Endothelial cell of umbilical vein (primary cell): Measurements from ENCODE around the gene M6PR. TPM values are rescaled to one million over a fixed set of nuclear protein-coding genes. Genes with fewer than 3 reads are reported as not detected.

Source experiments
- BruUV-seq: library from RNA; stranded (reverse); fragments of 400-500 nt; replicated peaks from 2 replicates; lab custom pipeline; 2021; lab: Mats Ljungman, UMichigan
- CTCF ChIA-PET: fragments of 300-600, 350-600 bp; sonication (Branson Sonifier 250); formaldehyde crosslinking; loops from one replicate; lab custom pipeline; 2021; ENCODE audit warnings: antibody characterized with exemption, inconsistent platforms; lab: Charles Lee
- POLR2A ChIA-PET: fragments of 300-600, 350-600 bp; sonication (Branson Sonifier 250); formaldehyde crosslinking; loops from one replicate; lab custom pipeline; 2021; ENCODE audit warnings: antibody characterized with exemption, inconsistent platforms; lab: Charles Lee
- DNase-seq: peaks from one replicate; pipeline ENCODE4 v3.0.0-alpha.2; 2011; ENCODE audit warnings: low read depth, low spot score
- FAIRE-seq: peaks from 2 replicates; lab custom pipeline; 2011; peaks lifted over from hg19 to GRCh38; lab: Jason Lieb, UNC
- H2AFZ ChIP-seq: 2 replicates; pipeline ENCODE4 v1.6.0; 2012; ENCODE audit warnings: low read depth, low read length, control low read depth, inconsistent platforms
- H3K27ac ChIP-seq: 2 replicates; pipeline ENCODE4 v1.5.1; 2011; ENCODE audit warnings: low read depth, mild to moderate bottlenecking, control low read depth, low read length, moderate library complexity; ENCODE audit not compliant: insufficient read depth
- H3K27me3 ChIP-seq, 2 experiments: 2 replicates each; pipeline versions ENCODE4 v1.6.0 to v1.6.1; 2011; ENCODE audit warnings: low read length in 2 of 2, mixed read lengths in 1 of 2; ENCODE audit not compliant: control insufficient read depth in 2 of 2, insufficient read depth in 2 of 2
- H3K36me3 ChIP-seq, 2 experiments: 2 replicates in 1 of 2; 3 replicates in 1 of 2; pipeline ENCODE4 v1.5.1; 2011; ENCODE audit warnings: low read length in 2 of 2, mild to moderate bottlenecking in 1 of 2, moderate library complexity in 1 of 2; ENCODE audit not compliant: control insufficient read depth in 2 of 2, insufficient read depth in 2 of 2; ENCODE audit errors: extremely low read depth in 1 of 2
- H3K4me1 ChIP-seq: 3 replicates; pipeline ENCODE4 v1.5.1; 2011; ENCODE audit warnings: mild to moderate bottlenecking, low read length; ENCODE audit not compliant: control insufficient read depth, insufficient read depth; ENCODE audit errors: extremely low read depth
- H3K4me2 ChIP-seq: 2 replicates; pipeline ENCODE4 v1.6.1; 2011; ENCODE audit warnings: low read length, control low read depth, mixed read lengths; ENCODE audit not compliant: insufficient read depth
- H3K4me3 ChIP-seq, 3 experiments: fragments of 200-600 bp in 1 of 3; sonication (generic), shearing (Covaris generic) in 1 of 3; replicated peaks in 1 of 3; 2 replicates each; pipeline ENCODE4 v1.5.1; 2011 to 2016; ENCODE audit warnings: control low read depth in 3 of 3, low read length in 3 of 3, mild to moderate bottlenecking in 2 of 3, inconsistent platforms in 1 of 3, low read depth in 1 of 3, moderate library complexity in 1 of 3; ENCODE audit not compliant: insufficient read depth in 1 of 3
- H3K79me2 ChIP-seq: 2 replicates; pipeline ENCODE4 v1.6.0; 2012; ENCODE audit warnings: low read length, inconsistent platforms; ENCODE audit not compliant: control insufficient read depth, insufficient read depth
- H3K9ac ChIP-seq: replicated peaks from 2 replicates; pipeline ENCODE3; 2011; ENCODE audit warnings: low read length, control low read depth; ENCODE audit not compliant: insufficient read depth; ENCODE audit errors: extremely low read depth
- H3K9me1 ChIP-seq: replicated peaks from 3 replicates; pipeline ENCODE4 v1.6.0; 2011; ENCODE audit warnings: mild to moderate bottlenecking, low read length; ENCODE audit not compliant: control insufficient read depth, insufficient read depth; ENCODE audit errors: extremely low read depth
- H3K9me3 ChIP-seq: replicated peaks from 2 replicates; pipeline ENCODE4 v1.5.1; 2012; ENCODE audit warnings: low read length, inconsistent platforms; ENCODE audit not compliant: control insufficient read depth, insufficient read depth
- H4K20me1 ChIP-seq: replicated peaks from 2 replicates; pipeline ENCODE3; 2011; ENCODE audit warnings: mild to moderate bottlenecking, low read length; ENCODE audit not compliant: control insufficient read depth, insufficient read depth; ENCODE audit errors: extremely low read depth
- EZH2 ChIP-seq: IDR thresholded peaks from 2 replicates; pipeline ENCODE4 v1.6.1; 2012; ENCODE audit warnings: borderline replicate concordance, low read depth, mild to moderate bottlenecking, moderate library complexity, low read length, inconsistent platforms; ENCODE audit not compliant: severe bottlenecking
- FOS ChIP-seq: IDR thresholded peaks from 2 replicates; pipeline ENCODE4 v1.6.1; 2011; ENCODE audit warnings: mild to moderate bottlenecking, low read length, moderate library complexity, borderline replicate concordance; ENCODE audit not compliant: insufficient read depth
- GATA2 ChIP-seq: IDR thresholded peaks from 2 replicates; pipeline ENCODE4 v1.7.0; 2011; ENCODE audit warnings: low read depth, mild to moderate bottlenecking, moderate library complexity, mixed read lengths, low read length; ENCODE audit not compliant: insufficient read length, insufficient read depth
- JUN ChIP-seq: IDR thresholded peaks from 2 replicates; pipeline ENCODE4 v1.6.1; 2011; ENCODE audit warnings: borderline replicate concordance, low read depth; ENCODE audit not compliant: insufficient read length, insufficient read depth
- MYC ChIP-seq: IDR thresholded peaks from one replicate; pipeline ENCODE4 v1.6.1; 2011; ENCODE audit warnings: mild to moderate bottlenecking, low read depth, low read length
- POLR2A ChIP-seq: IDR thresholded peaks from 2 replicates; pipeline ENCODE4 v1.6.1; 2012; ENCODE audit warnings: low read depth, mild to moderate bottlenecking, control low read depth, low read length
- POLR2AphosphoS5 ChIP-seq: IDR thresholded peaks from 2 replicates; pipeline ENCODE4 v1.6.1; 2012; ENCODE audit warnings: low read depth, mild to moderate bottlenecking, control low read depth, low read length, moderate library complexity; ENCODE audit not compliant: insufficient read depth
- dilution Hi-C: fragments of 300-500 bp; cut with MboI; formaldehyde crosslinking; loops from one replicate; pipeline ENCODE4 v1.15.0; 2019; ENCODE audit warnings: low sequenced_read_pairs; ENCODE audit not compliant: extremely low pct_ligation_motif_present
- intact Hi-C: fragments of 100-400 bp; cut with micrococcal nuclease; formaldehyde crosslinking; loops from one replicate; pipeline ENCODE4 v1.10.0; 2022
- polyA plus RNA-seq, 4 experiments: library from polyadenylated mRNA; depleted of rRNA in 3 of 4; stranded (reverse) in 3 of 4; unstranded in 1 of 4; fragments of >200 nt; gene quantifications; 2 replicates each; pipeline versions ENCODE4 v1.2.1 to v1.2.3, GENCODE V29; 2011 to 2012; ENCODE audit warnings: missing spikeins in 1 of 4
- total RNA-seq: library from RNA; stranded (reverse); gene quantifications from 2 replicates; pipeline ENCODE4 v1.2.3, GENCODE V29; 2021
- TF ChIP-seq, protein P1 (sequence below): IDR thresholded peaks from 2 replicates; pipeline ENCODE4 v1.6.1; 2011; ENCODE audit not compliant: insufficient read depth, insufficient read length
- TF ChIP-seq, protein P2 (sequence below), 2 donors: IDR thresholded peaks; 1 replicate in 1 of 2; 2 replicates in 1 of 2; pipeline ENCODE4 v1.5.1; 2011; ENCODE audit warnings: low read length in 2 of 2, mild to moderate bottlenecking in 2 of 2, moderate library complexity in 2 of 2, control low read depth in 1 of 2, inconsistent platforms in 1 of 2, low read depth in 1 of 2; ENCODE audit not compliant: insufficient read depth in 1 of 2; ENCODE audit errors: extremely low read depth in 1 of 2

The M6PR gene
- total and polyA plus RNA-seq, 2 donors (not counting 3 experiments of a cell fraction or from before 2014, with no cell fraction given) = 124 to 142 TPM

DNA sequence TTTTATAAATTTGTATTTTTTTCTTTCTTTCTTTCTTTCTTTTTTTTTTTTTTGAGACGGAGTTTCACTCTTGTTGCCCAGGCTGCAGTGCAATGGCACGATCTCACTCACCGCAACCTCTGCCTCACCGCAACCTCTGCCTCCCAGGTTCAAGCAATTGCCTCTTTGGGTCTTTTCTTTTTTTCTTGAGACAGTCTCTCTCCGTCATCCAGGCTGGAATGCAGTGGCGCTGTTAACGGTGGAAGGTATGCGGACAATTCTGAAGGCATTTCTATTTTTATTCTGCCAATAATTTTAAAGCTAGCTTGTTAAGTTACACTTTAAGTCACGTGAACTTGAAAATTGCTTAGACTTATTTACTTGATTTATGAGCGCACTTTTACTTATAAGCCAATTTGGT lies 43.9 kb downstream of the M6PR start:
- dilution Hi-C loops = no loop called here
- intact Hi-C loops = no loop called here
- no peaks in the 10 kb centered on the region for H4K20me1 ChIP-seq
- H3K79me2 ChIP-seq = no peaks in the 10 kb centered on the region
- H3K27me3 ChIP-seq = no peaks in the 10 kb centered on the region
- FAIRE-seq (no peak), DNase-seq (no peak)
- POLR2A ChIA-PET = no interaction called here
- H3K27ac ChIP-seq = no peak overlapping the region
- no peak overlapping the region for H3K9ac ChIP-seq
- H3K4me1 ChIP-seq = no peaks in the 10 kb centered on the region
- H3K4me3 ChIP-seq = no peak overlapping the region
- H2AFZ ChIP-seq = no peak overlapping the region
- TF ChIP-seq GATA2 (no peak), EZH2 (no peak), POLR2AphosphoS5 (no peak), JUN (no peak), POLR2A (no peak), MYC (no peak), FOS (no peak)
- TF ChIP-seq, protein P1, sequence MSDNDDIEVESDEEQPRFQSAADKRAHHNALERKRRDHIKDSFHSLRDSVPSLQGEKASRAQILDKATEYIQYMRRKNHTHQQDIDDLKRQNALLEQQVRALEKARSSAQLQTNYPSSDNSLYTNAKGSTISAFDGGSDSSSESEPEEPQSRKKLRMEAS = no peak
- TF ChIP-seq, protein P2, sequence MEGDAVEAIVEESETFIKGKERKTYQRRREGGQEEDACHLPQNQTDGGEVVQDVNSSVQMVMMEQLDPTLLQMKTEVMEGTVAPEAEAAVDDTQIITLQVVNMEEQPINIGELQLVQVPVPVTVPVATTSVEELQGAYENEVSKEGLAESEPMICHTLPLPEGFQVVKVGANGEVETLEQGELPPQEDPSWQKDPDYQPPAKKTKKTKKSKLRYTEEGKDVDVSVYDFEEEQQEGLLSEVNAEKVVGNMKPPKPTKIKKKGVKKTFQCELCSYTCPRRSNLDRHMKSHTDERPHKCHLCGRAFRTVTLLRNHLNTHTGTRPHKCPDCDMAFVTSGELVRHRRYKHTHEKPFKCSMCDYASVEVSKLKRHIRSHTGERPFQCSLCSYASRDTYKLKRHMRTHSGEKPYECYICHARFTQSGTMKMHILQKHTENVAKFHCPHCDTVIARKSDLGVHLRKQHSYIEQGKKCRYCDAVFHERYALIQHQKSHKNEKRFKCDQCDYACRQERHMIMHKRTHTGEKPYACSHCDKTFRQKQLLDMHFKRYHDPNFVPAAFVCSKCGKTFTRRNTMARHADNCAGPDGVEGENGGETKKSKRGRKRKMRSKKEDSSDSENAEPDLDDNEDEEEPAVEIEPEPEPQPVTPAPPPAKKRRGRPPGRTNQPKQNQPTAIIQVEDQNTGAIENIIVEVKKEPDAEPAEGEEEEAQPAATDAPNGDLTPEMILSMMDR (IDR thresholded peaks at IDR 0.05; ENCODE audit: extremely low read depth in 1 of 2, insufficient read depth in 1 of 2, low read depth in 1 of 2, low read length in 2 of 2) = no peak
- H3K36me3 ChIP-seq = no peaks in the 10 kb centered on the region
- no peaks in the 10 kb centered on the region for H3K9me1 ChIP-seq
- H3K9me3 ChIP-seq = no peaks in the 10 kb centered on the region
- BruUV-seq = no TSS peak
- H3K4me2 ChIP-seq = no peak overlapping the region
- CTCF ChIA-PET = interaction anchor here (1.2 to 2.4 kb wide), 2 partner anchors 15 to 248 kb away, joined by 4 to 10 read pairs; no protein-coding TSS in a partner anchor
